ENCODE results near the gene CHRNA4.

- TF ChIP-seq POLR2A (IDR thresholded peaks at IDR 0.05) (no peak), CTCF (IDR thresholded peaks at IDR 0.05) (no peak), POLR2AphosphoS5 (IDR thresholded peaks at IDR 0.05) (no peak)
Observed at GRCh38 chr20:63371291-63371865, 10.2 kb upstream of the CHRNA4 start.
